Measurements from ENCODE around the gene ZBTB8A.
"Not testable (repeated sequence)": the region's sequence is repeated elsewhere in the genome, so short reads cannot be mapped to it uniquely, and the experiment has no call there.

GRCh38 chr1:32528550-32528949 lies 10.7 kb upstream of the ZBTB8A start:
- not testable (repeated sequence) for TF ChIP-seq POLR2A, CTCF, EP300 (IDR thresholded peaks at IDR 0.05)
